Esophagus mucosa (tissue), 1 donor: Measurements from ENCODE around the gene CTTN. TPM values are rescaled to one million over a fixed set of nuclear protein-coding genes. Genes with fewer than 3 reads are reported as not detected.

ENCODE experiments used
- ATAC-seq: fragments of 200-7000 bp; cut with Tn5 transposase; one replicate; pipeline ENCODE4 v1.9.1; 2020
- total RNA-seq: library from RNA; stranded (reverse); gene quantifications from one replicate; pipeline ENCODE4 v1.2.4, GENCODE V29; 2023
- donor health status: DM: yes; HTN: yes; CAD: no.

Gene CTTN
- total RNA-seq, 1 donor from 2014 or later = 173 TPM

DNA sequence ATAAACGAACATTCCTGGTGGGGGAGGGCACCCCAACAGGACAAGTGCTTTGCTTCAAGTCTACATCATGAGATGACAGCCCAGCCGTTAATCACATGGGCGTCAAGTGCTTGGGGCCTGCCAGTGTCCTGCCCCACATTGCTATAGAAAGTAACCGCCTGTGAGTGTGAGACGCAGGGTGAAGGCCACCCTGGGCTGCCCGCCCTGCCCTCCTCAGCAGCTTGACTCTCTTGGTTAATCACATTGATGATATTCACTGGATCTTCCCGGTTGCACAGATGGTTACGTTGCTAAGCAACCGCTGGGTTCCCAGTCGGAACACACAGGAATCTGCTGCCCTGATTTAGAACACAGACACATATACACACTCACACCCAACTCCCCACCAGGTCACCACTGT lies 79.3 kb downstream of the CTTN start:
- ATAC-seq = no peak

DNA sequence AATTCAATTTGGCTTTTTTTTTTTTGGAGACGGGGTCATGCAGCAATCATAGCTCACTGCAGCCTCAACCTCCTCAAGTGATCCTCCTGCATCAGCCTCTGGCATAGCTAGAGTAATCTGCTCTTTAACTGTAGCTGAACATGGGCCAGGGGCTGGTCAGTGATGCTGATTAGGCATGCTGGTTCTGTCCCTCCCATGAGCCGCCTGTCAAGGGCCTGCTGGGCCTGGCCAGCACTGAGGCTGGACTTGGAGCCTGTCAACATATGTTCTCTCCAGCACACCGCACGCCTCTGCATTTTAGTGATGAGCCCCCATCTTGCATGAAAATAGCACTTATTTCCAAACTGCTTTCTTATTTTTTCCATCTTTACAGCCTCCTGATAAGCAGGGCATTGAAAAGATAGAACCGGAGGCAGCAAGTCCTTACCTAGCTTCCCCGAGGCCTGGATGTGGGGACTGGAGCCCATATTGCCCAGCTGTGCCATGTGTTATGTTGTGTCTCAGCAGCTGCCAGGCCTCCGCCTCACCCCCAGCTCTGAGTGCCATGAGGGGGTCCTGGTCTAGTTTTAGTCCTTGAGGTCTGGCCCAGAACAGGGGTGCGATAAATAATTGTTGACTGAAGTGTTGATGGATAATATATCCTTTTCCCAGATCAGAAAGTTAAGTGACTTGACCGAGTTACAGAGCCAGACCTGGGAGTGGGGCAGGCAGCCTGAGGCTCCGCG lies 80.0 kb downstream of the CTTN start:
- no peak for ATAC-seq

DNA sequence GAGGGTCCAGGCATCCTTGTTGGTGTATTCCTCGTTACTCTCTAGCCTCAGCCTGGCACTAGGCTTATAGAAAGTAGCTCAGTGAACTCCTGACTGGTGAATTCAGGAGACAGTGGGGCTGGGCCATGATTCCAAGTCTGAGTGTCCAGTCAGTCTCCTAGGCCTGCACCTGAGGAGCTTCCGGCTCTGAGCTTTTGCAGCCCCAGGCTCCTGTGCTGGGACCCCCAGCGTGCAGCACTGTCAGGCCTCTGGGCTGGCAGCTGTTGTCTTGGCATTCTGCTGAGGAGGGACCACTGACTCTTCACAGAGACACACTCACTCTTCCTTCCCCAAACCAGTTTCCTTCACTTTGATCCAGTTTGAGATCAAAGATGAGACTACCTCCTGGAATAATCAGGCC lies 82.4 kb downstream of the CTTN start:
- no peak for ATAC-seq

DNA sequence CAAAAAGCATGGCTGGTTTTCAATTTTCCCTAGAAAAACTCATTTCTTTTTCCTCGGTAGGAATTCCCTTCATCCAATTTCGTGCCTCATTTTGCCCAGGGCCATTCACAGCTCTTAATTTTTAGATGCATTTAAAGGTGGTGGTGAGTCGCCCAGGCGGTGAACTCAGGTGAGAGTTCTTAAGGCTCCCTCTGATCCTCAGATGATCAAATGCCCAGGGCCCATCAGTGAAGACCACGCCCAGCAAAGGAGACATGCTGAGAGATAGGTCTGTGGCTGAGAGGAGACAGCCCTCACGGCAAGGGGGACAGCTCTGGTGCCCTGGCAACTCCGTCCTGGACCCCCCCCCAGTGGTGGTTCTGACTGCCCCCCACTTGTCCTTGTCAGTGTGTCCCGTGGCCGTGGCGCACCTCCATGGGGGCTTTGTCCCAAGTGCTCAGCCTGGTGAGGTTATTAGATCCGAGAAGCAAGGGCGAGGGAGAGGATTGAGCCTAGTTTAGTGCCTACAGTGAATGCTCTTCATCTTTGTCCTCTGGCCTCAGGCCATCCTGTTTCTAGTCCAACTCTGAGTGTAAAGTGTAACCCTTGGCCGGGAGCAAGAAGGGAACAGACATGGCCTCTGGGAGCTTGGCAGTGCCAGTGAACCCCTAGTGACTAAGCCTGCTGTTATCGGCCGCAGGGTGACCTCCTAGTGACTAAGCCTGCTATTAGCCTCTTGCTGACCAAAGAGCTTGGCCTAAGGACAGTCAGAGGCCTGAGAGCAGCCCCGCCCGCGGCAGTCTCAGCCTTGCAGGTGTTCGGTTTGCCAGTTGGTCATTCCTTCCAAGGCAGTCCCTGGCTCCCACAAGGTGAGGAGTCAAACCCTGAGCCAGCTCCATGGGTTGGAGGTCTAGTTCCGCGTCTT lies 83.5 kb downstream of the CTTN start:
- peak; percentile 66 for ATAC-seq

DNA sequence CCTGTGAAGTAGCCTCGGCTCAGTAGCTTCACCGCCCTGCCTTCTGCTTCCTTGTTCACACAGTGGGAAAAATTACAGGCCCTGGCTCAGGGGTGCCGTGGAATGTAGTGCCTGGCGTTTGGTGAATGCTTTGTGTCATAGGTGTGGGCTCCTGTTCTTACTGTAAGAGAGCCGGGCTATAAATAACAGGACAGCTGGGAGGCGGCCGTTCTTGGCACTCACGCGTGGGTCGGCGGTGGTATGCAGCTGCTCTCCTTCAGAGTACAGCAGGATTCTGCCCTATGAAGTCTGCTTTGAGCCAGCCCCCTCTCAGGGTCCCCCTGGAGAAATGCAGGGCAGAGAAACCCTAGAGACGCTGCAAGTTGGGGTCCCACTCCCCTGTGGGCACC lies 84.2 kb downstream of the CTTN start:
- no peak for ATAC-seq

DNA sequence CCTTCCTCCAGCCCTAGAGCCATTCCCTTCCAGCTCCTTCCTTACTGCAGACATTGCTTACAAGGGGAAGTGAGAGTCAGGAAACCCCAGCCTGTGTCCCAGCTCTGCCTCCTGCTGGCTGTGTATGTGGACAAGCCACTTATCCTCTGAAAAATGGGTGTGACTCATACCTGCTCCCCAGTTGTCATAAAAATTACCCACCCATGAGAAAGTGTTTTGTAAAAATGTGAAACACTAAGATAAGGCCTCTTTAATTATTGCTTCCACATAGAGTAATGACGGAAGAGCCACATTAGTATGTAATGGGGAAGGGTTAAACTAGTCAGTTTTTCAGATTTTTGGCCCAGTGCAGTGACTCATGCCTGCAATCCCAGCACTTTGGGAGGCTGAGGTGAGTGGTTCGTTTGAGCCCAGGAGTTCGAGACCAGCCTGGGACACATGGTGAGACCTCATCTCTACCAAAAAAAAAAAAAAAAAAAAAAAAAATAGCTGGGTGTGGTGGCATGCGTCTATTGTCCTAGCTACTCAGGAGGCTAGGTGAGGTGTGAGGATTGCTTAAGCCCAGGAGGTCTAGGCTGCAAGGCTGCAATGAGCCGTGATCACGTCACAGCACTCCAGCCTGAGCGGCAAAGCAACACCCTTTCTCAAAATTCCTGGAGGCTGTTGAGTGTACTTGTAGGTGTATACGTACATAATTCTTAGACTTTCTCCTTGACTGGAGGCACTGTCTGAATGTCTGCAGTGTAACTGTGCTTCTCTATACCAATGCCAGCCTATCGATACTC lies 84.9 kb downstream of the CTTN start:
- no peak for ATAC-seq

- no peak for ATAC-seq
Measured at GRCh38 chr11:70483917-70484316, 85.6 kb downstream of the CTTN start.

DNA sequence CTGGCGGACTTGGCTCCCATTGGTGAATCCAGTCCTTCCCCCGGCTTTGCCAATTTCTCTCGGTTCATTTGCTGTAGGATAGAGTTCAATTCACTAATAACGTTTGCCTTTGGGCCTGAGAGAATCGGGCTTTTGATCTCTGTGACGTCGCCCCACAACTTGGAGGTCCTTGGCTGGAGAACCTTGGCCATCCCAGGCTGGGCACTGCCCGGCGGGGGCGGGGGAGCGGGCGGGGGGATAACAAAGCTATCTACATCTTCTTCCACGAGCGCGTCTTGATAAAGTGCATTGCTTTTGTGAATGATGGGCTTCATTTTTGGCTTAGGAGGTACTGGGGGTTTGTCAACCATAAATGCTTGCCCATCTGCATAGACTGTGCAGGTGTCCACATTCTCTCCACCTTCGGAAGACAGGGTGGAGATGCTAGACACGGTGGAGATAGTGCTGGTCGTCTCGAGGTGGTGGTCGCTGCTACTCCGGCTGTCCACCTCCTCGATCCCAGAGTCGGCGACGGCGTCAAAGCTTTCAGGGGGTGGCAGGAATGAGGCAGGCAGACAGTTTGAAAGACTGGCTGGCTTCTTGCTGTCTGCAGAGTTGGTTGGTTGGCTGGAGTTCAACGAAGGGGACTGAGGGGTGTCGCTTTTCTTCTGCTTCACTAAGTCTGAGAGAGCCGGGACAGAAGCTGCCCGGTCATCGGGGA lies 87.1 kb downstream of the CTTN start:
- no peak for ATAC-seq

DNA sequence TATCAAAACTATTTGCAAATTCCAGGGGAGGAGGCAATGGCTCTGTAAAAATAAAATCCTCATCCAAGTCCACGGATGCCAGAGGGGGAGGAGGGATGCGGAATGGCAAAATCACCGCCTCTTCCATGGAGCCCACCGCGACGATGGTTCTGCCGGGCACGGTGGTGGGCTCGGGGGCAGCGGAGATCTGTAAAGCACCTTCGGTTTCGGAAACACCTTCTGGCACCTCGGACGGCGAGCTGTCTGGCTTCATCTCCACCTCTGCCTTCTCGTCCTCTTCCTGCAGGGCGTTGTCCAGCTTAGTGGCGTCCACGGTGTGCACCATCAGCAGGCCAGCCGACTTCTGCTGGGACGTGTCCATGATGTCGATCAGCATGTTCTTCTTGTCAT lies 87.7 kb downstream of the CTTN start:
- no peak for ATAC-seq

Other genes with a start within 250 kb of the CTTN start
- gene FADD, start 195.2 kb upstream of the CTTN start, total RNA-seq = 19.6 TPM
- gene PPFIA1, start 127.8 kb upstream of the CTTN start, total RNA-seq = 25.1 TPM